Suppressor macrophage treated with lipopolysaccharide for 1 hour (primary cell): ENCODE data around the gene SIN3B.
"Not testable (repeated sequence)": the region's sequence is repeated elsewhere in the genome, so short reads cannot be mapped to it uniquely, and the experiment has no call there.

Experiments
- DNase-seq, 3 donors: peaks; one replicate each; pipeline ENCODE4 v3.0.0-alpha.2; 2020 to 2022

The SIN3B gene, protein sequence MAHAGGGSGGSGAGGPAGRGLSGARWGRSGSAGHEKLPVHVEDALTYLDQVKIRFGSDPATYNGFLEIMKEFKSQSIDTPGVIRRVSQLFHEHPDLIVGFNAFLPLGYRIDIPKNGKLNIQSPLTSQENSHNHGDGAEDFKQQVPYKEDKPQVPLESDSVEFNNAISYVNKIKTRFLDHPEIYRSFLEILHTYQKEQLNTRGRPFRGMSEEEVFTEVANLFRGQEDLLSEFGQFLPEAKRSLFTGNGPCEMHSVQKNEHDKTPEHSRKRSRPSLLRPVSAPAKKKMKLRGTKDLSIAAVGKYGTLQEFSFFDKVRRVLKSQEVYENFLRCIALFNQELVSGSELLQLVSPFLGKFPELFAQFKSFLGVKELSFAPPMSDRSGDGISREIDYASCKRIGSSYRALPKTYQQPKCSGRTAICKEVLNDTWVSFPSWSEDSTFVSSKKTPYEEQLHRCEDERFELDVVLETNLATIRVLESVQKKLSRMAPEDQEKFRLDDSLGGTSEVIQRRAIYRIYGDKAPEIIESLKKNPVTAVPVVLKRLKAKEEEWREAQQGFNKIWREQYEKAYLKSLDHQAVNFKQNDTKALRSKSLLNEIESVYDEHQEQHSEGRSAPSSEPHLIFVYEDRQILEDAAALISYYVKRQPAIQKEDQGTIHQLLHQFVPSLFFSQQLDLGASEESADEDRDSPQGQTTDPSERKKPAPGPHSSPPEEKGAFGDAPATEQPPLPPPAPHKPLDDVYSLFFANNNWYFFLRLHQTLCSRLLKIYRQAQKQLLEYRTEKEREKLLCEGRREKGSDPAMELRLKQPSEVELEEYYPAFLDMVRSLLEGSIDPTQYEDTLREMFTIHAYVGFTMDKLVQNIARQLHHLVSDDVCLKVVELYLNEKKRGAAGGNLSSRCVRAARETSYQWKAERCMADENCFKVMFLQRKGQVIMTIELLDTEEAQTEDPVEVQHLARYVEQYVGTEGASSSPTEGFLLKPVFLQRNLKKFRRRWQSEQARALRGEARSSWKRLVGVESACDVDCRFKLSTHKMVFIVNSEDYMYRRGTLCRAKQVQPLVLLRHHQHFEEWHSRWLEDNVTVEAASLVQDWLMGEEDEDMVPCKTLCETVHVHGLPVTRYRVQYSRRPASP

DNA sequence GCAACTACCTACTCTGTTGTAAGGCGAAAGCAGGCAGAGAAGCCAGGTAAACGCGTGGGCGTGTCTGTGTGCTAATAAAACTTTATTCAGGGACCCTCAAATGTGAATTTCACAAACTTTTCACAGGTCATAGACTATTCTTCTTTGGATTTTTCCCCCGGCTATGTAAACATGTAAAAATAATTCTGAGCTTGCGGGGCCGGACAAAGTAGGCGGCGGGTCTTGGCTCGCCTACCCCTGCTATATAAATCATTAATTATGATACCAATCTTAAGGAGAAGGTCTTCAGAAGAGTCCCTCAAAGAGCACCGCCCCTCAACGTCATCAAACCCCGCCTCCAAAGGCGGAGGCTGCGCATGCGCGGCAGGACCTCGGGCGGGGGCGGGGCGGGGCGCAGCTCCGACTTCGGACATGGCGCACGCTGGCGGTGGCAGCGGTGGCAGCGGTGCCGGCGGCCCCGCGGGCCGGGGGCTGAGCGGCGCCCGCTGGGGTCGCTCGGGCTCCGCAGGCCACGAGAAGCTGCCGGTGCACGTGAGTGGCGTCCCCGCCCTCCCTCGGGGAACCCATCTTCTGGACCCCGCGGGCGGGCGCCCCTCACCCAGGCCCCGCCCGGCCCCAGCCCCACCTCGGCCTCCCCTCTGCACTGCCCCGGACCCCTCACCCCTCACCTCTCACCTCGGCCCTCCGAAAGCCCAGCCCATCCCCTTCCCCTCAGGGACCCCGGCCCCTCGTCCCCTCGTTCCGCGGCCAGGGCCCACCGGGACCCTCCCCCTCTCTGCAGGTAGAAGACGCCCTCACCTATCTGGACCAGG lies at the start of gene SIN3B:
SIN3B (plus strand) TSS at position 389 of the 812 bp plus-strand sequence; CDS start at position 412, 23 bp downstream.
- peak; percentile 92 to 97 (median 96) for DNase-seq

DNA sequence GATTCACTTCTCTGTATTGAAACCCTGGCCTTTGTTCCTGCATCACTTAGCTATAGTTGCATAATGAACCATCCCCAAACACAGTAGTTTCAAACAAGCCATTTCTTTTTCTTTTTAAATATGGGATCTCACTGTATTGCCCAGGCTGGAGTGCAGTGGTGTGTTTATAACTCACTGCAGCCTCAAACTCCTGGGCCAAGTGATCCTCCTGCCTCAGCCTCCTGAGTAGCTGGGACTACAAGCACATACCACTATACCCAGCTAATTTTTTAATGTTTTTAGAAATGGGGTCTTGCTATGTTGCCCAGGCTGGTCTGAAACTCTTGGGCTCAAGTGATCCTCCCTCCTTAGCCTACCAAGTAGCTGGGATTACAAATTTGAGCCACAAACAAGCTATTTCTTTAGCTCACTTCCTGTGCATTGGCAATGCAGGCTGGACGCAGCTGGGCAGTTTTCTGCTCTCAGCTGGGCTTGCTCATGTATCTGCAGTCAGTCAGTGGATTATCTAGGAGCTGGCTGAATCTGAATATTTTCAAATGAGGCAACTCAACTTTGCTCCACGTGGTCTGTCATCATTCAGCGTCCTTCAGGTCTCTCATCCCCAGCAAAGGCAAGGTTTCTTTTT lies 49.5 kb upstream of the SIN3B start:
- DNase-seq, result no peak

DNA sequence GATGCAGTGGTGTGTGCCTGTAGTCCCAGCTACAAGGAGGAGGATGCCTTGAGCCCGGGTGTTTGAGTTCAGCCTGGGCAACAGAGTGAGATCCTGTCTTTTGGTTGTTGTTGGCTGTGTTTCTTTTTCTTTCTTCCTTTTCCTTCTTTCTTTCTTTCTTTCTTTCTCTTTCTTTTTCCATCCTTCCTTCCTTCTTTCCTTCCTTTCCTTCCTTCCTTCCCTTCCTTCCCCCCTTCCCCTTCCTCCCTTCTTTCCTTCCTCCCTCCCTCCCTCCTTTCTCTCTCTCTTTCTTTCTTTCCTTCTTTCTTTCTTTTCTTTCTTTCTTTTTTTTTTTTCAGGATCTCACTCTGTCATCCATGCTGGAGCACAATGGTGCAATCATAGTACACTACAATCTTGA lies 46.5 kb upstream of the SIN3B start:
- DNase-seq, result no peak

DNA sequence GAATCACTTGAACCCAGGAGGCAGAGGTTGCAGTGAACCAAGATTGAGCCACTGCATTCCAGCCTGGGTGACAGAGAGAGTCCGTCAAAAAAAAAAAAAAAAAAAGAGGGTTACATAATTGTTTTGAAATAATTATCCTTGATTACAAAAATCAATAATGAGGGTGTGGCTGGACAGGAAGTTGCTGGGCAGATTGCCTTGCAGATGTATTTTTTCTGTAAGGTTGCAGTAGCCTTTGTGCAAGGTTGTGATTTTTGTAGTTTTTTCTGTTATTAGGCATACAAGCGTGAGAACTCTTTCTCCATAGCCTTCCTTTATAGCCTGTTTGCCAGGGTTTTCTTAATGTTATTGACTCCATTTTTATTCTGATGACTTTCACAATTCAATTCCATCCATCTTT lies 40.7 kb upstream of the SIN3B start:
- no peak for DNase-seq

DNA sequence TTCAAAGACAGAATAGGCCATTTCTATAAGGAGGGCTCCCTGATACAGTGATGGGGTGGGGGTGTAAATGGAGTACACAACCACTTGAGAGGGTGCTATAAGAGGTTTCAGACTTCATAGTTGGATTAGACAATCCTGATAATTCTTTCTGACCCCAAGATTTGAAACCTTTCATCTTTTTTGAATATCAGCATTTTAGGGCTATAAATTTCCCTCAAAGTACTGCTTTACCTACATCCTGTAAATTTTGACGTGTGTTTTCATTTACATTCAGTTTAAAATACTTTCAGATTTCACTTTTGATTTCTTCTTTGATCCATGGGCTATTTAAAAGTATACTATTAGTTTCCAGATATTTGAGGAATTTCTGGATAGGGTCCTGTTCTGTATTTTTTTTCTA lies 40.0 kb upstream of the SIN3B start:
- no peak for DNase-seq

DNA sequence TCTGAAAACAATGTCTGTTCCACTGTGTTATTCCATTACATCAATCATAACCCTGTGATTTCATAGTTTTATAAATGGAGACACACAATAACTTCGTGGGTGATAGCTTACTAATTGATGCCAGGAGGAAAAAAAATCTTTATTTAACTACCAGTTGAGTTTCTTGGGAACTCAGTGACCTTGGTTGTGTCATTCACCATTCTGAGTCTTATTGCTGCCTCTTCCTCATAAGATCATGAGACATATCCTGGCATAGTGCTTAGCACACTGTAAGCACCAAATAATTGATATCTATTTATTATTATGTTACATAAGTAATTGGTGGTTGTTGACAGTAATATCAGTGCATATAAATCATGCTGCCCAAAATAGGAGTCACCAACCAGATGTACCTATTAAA lies 39.1 kb upstream of the SIN3B start:
- peak in 1 of 3 donors; percentile 34 for DNase-seq

DNA sequence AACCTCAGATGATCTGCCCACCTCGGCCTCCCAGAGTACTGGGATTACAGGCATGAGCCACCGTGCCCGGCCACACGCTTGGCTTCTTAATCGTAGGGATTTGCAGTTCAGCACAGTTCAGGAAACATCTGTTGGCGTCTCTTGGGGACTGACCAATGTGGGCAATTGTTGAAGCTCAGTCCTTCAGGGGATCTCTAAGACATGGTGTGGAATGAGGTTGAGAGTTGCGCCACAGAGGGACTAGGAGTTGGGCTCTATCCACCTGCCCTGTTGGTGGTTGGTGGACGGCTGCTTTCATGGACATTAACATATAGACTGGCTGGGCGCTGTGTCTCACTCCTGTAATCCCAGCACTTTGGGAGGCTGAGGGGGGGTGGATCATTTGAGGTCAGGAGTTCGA lies 37.3 kb upstream of the SIN3B start:
- DNase-seq, result no peak

DNA sequence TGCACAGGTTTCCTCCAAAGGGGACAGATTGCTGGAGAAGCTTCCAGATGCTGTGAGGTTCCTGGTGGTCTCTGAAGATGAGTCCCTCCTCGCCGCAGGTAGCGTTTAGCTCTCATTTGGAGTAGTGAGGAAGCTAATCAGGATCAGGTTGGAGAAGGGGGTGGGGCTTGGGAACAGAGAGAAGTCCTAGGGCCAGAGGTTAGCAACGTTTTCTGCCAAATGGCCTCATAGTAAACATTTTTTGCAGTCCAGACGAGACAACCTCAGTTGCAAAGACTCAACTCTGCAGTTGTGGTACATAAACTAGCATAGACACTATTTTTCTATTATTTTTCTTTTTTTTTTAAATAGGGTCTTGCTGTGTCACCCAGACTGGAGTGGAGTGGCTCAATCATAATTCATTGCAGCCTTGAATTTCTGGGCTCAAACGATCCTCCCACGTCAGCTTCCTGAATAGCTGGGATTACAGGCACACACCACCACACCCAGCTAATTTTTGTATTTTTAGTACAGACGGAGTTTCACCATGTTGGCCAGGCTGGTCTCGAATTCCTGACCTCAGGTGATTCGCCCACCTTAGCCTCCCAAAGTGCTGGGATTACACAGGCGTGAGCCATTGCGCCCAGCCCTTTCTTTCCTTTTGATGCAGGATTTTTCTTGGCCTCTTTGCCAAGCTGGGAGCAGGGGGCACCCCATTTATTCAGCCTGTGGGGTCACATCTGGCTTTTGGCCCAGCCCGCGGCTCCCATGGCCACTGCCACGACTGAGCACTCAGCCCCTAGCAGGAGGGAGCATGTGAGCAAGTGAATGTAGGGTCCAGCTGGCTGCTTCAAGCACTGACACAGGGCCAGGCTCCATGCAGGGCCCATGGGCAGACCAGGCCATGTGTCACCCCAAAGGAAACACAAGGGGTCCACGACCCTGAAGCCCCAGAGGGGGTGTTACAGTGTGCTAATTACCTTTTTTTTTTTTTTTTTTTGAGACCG lies 34.4 kb upstream of the SIN3B start:
- DNase-seq, result peak in 1 of 3 donors; percentile 14

DNA sequence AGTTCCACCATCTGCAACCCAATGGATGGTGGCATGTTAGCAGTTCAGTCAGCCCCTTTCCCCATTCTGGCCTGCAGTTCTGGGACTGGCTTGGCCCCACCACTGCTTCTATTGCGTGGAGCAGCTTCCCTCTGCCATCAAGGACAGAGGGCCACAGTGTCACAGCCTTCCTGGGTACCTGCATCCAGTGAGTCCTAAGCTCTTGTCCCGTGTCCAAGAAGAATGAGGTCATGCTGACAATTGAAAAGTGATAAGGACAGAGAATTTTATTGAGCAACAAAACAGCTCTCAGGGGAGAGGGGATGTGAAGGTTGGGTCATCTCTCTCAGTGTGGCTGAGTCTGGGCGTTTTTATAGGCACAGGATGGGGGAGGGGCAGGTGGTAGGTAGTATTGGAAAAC lies 33.5 kb upstream of the SIN3B start:
- DNase-seq, result no peak

DNA sequence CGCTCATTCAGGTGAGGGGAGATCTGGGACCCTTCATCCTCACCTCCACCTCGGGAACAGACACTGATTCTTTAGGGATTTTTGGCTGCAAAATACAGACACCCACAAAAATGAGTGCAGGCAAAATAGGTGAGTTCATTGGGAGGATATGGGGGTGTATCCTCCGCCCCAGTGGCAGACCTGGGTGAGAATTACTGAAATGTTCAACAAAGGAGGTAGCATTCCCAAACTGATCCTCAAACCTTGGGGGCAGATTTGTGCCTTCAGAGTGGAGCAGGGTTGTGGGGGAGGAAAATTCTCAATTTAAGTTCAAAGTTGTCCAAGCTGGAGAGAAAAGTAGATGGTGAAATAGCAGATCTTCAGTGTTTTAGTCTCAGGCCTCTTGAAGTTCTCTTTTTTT lies 31.3 kb upstream of the SIN3B start:
- peak in 1 of 3 donors; percentile 21 for DNase-seq

DNA sequence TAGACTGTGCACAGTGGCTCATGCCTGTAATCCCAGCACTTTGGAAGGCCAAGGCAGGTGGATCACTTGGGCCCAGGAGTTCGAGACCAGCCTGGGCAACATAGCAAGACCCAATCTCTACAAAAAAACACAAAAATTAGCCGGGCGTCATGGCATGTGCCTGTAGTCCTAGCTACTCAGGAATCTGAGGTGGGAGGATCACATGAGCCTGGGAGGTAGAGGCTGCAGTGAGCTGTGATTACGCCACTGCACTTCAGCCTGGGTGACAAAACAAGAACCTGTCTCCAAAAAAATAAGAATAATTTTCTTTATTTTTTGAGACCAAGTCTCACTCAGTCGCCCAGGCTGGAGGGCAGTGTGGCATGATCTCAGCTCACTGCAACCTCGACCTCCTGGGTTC lies 30.9 kb upstream of the SIN3B start:
- DNase-seq, result not testable (repeated sequence)

DNA sequence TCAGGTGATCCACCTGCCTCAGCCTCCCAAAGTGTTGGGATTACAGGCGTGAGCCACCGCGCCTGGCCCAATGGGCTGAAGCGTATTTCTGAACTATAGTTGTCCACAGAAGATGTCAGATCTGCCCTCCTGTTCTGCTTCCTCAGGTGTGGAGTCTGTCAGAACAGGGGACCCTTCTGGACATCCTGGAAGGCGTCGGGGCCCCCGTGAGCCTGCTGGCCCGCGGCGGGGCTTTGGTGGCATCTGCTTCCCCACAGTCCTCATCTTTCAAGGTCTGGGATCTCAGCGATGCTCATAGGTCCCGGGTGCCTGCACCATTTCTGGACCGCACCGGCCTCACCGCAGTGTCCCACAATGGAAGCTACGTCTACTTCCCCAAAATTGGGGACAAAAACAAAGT lies 29.5 kb upstream of the SIN3B start:
- DNase-seq, result no peak

DNA sequence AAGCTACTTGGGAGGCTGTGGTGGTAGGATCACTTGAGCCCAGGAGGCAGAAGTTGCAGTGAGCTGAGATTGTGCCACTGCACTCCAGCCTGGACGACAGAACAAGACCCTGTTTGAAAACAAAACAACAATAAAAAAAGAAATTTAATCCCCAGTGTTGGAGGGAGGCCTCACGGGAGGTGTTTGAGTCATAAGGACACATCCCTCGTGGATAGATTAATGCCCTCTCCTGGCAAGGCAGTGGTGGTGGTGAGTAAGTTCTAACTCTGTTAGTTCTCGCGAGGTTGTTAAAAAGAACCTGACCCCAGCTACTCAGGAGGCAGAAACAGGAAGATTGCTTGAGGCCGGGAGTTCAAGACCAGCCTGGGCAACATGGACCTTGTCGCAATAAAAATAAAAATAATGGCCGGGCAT lies 27.6 kb upstream of the SIN3B start:
- DNase-seq, result peak; percentile 55 to 65 (median 64)

DNA sequence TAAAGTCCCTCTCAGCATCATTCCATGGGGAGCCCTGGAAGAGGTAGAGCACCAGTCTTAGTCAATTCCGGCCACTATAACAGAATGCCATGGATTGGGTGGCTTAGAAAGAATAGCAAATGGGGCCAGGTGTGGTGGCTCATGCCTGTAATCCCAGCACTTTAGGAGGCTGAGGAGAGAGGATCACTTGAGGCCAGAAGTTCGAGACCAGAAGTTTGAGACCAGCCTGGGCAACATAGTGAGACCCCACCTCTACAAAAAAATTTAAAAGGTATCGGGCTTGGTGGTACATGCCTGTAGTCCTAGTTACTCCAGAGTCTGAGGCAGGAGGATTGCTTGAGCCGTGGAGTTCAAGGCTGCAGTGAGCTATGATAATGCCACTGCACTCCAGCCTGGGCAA lies 25.0 kb upstream of the SIN3B start:
- no peak for DNase-seq

DNA sequence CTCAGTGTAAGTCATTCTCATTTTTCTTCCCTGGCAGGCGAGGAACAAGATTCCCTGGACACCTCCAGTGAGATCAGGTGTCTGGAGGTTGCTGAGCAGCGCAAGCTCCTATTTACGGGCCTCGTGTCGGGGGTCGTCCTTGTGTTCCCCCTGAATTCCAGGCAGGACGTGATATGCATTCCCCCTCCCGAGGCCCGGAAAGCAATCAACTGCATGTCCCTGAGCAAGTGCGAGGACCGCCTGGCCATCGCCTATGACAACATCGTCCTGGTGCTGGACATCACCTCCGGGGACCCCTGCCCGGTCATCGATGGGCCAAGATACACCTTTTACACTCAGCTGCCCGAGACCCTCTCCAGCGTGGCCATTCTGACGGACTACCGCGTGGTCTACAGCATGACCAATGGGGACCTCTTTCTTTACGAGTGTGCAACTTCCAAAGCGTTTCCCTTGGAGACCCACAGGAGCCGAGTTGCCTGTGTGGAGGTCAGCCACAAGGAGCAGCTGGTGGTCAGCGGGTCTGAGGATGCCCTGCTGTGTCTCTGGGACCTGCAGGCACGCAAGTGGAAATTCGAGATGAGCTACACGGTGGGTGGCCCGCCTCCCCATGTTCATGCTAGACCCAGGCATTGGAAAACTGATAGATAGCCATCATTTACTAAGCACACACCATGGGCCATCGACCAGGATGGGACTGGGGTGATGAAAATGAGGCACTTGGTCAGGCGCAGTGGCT lies 21.5 kb upstream of the SIN3B start:
- no peak for DNase-seq

DNA sequence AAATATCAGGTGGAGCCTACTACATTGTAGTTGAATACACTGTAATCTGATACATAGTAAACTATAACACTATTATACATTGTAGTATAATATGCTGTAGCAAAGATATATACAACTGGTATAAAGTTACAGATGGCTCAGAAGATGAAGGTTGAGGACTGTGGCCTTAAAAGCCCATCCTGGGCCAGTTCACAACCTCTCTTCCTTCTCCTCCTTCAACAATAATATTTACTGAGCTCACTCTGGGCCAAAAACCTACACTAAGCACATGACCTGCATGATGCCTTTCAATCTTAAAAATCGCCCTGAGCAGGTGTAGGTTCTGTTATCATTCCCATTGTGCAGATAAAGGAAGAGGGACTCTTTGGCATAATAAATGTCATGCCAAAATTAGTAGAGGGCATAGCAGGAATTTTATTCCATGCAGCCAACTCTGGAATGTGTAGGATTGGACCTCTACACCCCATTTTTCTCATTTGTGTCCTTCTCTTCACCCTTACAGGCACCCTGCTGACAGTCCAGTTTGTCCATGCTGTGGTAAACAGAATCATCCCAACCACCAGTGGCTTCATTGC lies 14.6 kb upstream of the SIN3B start:
- no peak for DNase-seq

DNA sequence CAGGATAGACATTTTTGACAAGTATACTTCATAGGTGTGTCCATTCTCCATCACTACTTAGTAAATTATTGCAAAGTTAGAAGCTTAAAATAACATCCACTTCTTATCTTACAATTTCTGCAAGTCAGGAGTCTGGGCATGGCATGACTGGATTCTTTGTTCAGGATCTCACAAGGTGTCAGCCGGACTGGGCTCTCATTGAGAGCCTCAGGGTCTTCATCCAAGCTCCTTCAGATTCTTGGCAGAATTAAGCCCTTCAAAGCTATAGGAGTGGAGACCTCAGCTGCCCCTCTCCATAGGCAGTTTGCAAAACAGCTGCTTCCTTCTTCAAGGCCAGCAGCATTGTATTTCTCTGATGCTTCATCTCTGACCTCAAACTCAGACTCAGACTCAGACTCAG lies 9.1 kb upstream of the SIN3B start:
- no peak for DNase-seq

DNA sequence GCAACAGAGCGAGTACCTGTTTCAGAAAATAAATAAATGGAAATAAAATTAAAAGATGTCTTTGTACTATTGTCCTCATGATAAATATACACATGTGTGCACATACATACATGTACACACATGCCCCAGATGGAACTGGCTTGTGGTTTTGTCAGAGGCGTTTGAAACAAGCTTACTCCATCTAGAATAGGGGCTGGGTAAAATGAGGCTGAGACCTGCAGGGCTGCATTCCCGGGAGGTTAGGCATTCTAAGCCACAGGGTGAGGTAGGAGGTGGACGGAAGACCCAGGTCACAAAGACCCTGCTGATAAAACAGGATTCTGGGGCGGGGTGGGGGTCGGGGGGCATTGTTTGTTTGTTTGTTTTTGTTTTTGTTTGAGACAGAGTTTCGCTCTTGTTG lies 8.1 kb upstream of the SIN3B start:
- DNase-seq, result no peak

DNA sequence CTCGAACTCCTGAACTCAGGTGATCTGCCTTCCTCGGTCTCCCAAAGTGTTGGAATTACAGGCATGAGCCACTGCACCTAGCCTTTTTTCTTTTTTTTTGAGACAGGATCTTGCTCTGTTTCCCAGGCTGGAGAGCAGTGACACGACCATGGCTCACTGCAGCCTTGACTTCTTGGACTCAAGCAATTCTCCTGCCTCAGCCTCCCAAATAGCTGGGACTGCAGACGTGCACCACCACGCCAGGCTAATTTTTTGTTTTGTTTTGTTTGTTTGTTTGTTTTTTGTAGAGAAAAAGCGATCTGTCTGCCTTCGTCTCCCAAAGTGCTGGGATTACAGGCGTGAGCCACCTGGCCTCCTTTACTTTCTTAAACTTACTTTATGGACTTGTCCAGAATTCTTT lies 6.5 kb upstream of the SIN3B start:
- DNase-seq, result no peak
